Osteocyte (in vitro differentiated cells): Measurements from ENCODE around the gene DRD4. TPM values are rescaled to one million over a fixed set of nuclear protein-coding genes. Genes with fewer than 3 reads are reported as not detected.
A peak's percentile ranks its signal among the peaks of the same experiment; 100 is the strongest.

Source experiments
- DNase-seq: peaks from one replicate; pipeline ENCODE4 v3.0.0; 2021; ENCODE audit warnings: mixed read lengths; ENCODE audit not compliant: unreplicated experiment; ENCODE audit errors: extremely low spot score
- H3K27ac Mint-ChIP-seq: one replicate; pipeline ENCODE4 v1.8.0; 2021; ENCODE audit warnings: mild to moderate bottlenecking, mixed read lengths; ENCODE audit not compliant: unreplicated experiment
- H3K27me3 Mint-ChIP-seq: one replicate; pipeline ENCODE4 v1.8.0; 2021; ENCODE audit warnings: mixed read lengths; ENCODE audit not compliant: unreplicated experiment
- H3K36me3 Mint-ChIP-seq: one replicate; pipeline ENCODE4 v1.8.0; 2021; ENCODE audit warnings: mixed read lengths; ENCODE audit not compliant: unreplicated experiment
- H3K4me1 Mint-ChIP-seq: one replicate; pipeline ENCODE4 v1.8.0; 2021; ENCODE audit warnings: mixed read lengths; ENCODE audit not compliant: unreplicated experiment
- H3K4me3 Mint-ChIP-seq: one replicate; pipeline ENCODE4 v1.8.0; 2021; ENCODE audit warnings: mild to moderate bottlenecking, moderate library complexity, mixed read lengths; ENCODE audit not compliant: unreplicated experiment
- H3K9me3 Mint-ChIP-seq: one replicate; pipeline ENCODE4 v1.8.0; 2021; ENCODE audit warnings: mixed read lengths; ENCODE audit not compliant: unreplicated experiment
- total RNA-seq: library from RNA; stranded (reverse); gene quantifications from 2 replicates; pipeline ENCODE4 v1.2.1, GENCODE V29; 2021
- TF ChIP-seq, protein P1 (sequence below): fragments of 200-600 bp; sonication (generic); IDR thresholded peaks from 2 replicates; pipeline ENCODE4 v1.5.0; 2021; ENCODE audit warnings: antibody characterized with exemption, mild to moderate bottlenecking, moderate library complexity

Gene DRD4
- total RNA-seq, 1 donor from 2014 or later, result 1.7 TPM

DNA sequence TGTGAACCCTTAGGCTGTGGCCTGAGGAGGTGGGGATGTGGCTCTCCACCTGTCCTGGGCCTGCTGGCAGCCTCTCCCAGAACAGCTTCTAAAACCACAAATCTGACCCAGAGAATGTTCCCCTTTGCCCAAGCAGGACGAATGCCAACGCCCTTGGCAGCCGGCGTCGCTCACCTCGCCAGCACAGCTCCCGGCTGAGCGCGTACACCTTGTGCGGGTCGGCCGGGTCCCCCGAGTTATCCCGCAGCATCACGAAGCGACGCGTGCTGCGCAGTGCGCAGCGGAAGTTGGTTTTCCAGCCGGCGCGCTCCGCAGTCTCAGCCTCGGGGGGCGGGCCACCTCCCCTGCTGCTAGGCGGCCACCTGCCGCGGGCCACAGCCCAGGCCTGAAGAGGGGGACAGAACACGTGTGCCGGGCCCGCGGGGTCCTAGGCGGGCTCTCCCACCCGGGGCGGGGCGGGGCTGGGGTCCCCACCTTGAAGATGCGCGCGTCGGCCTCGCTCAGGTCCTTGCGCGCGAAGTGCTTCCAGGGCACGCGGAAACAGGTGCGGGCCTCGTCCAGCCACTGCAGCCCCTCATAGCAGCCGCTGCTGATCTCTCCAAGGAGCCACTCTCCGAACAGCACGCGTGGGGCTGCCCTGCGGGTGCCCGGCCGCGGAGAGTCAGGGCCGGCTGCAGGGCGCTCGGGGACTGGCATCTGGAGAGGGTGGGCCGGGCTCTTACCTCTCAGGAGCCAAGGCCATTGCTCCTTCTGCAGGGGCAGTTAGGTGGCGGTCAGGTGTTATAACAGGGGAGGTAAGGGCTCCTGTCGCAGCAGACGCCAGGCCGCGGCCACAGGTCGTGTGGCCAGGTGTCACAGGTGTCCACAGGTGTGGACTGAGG lies 22.2 kb upstream of the DRD4 start:
- H3K9me3 Mint-ChIP-seq, result no peaks in the 10 kb centered on the region
- TF ChIP-seq, protein P1, sequence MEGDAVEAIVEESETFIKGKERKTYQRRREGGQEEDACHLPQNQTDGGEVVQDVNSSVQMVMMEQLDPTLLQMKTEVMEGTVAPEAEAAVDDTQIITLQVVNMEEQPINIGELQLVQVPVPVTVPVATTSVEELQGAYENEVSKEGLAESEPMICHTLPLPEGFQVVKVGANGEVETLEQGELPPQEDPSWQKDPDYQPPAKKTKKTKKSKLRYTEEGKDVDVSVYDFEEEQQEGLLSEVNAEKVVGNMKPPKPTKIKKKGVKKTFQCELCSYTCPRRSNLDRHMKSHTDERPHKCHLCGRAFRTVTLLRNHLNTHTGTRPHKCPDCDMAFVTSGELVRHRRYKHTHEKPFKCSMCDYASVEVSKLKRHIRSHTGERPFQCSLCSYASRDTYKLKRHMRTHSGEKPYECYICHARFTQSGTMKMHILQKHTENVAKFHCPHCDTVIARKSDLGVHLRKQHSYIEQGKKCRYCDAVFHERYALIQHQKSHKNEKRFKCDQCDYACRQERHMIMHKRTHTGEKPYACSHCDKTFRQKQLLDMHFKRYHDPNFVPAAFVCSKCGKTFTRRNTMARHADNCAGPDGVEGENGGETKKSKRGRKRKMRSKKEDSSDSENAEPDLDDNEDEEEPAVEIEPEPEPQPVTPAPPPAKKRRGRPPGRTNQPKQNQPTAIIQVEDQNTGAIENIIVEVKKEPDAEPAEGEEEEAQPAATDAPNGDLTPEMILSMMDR, result no peak
- peak overlapping the region; percentile 84 for H3K4me3 Mint-ChIP-seq
- peaks cover 10% of the 10 kb centered on the region for H3K36me3 Mint-ChIP-seq
- DNase-seq, result no peak
- peaks cover 10% of the 10 kb centered on the region for H3K4me1 Mint-ChIP-seq
- H3K27me3 Mint-ChIP-seq, result no peaks in the 10 kb centered on the region
- H3K27ac Mint-ChIP-seq, result peak overlapping the region; percentile 89

DNA sequence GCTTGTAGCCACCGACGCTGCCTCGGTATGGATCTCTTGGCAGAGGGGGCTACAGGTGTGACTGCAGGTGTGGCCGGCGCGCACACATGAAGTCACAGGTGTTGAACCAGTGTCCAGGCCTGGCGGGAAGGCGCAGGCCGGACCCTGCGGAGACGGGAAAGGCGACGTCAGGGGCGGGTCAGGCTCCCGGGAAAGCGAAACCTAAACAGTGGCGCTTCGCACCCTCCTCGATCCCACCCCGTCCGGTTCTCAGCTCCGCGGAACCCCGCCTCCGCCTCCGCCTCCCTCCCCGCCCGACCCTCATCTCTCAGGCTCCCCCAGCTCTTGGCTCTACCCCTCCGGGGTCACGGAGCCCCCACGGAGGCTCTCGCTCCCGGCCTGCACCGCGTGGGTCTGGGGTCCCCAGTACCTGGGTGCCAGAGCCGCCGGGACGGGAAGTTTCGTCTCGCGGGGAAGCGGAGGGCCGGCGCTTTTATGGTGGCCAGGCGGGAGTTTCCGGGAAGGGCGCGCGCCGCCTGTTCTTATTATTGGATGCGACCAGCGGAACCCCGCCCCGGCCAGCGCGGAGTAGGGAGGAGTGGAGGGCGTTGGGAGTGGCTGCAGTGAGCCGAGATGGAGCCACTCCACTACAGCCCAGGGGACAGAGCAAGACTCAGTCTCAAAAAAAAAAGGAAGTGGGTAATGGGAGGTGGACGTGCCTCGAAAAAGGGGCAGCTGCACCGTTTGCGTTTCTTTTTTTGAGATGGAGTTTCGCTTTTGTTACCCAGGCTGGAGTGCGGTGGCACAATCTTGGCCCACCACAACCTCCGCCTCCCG lies 21.4 kb upstream of the DRD4 start, which contains the start of gene IRF7:
Gene IRF7 (minus strand): TSS at position 447 of the 816 bp plus-strand sequence. CDS start 586 bp downstream, outside the sequence.
- peaks cover 10% of the 10 kb centered on the region for H3K4me1 Mint-ChIP-seq
- H3K4me3 Mint-ChIP-seq, result peak within 1 kb of the TSS; percentile 84
- H3K9me3 Mint-ChIP-seq, result no peaks in the 10 kb centered on the region
- DNase-seq, result peak; percentile 97
- TF ChIP-seq, protein P1, result no peak
- H3K36me3 Mint-ChIP-seq, result peaks cover 8% of the 10 kb centered on the region
- peak within 1 kb of the TSS; percentile 89 for H3K27ac Mint-ChIP-seq
- H3K27me3 Mint-ChIP-seq, result no peaks in the 10 kb centered on the region

DNA sequence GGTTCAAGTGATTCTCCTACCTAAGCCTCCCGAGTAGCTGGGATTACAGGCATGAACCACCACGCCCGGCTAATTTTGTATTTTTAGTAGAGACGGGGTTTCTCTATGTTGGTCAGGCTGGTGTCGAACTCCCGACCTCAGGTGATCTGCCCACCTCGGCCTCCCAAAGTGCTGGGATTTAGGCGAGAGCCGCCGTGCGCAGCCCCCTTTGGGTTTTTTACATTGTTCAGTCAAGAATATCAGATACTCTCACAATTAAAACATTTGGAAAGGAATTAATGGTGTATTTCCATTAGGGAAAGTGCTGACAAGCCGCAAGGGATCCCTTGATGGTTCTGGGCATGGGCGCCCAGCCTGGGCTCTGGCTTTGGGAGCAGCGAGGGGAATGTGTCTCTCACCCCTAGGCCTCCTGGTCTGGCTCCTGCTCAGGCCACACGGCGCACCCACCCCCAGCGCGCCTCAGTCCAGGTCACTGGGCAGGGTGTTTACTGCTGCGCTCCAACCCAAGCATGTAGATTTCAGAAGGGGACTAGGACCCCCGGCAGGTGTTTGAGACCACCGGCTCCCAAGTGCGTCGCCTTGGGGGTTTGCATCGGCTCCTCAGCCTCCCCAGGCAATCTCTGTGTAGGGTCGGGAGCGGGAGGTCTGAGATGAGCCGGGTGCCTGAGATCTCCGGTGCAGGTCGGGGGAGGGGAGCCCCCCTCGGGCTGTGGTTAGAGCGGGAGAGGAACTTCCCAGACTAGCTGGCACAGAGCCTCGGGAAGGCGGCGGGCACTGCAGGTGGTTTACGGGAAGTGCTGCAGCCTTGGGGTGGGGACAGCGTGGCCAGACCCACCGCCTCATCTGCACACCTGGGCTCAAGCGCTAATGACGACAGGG lies 20.5 kb upstream of the DRD4 start:
- no peaks in the 10 kb centered on the region for H3K9me3 Mint-ChIP-seq
- DNase-seq, result no peak
- TF ChIP-seq, protein P1, result no peak
- H3K4me3 Mint-ChIP-seq, result peak overlapping the region; percentile 84
- peak overlapping the region; percentile 89 for H3K27ac Mint-ChIP-seq
- H3K27me3 Mint-ChIP-seq, result no peaks in the 10 kb centered on the region
- H3K4me1 Mint-ChIP-seq, result peaks cover 10% of the 10 kb centered on the region
- H3K36me3 Mint-ChIP-seq, result peaks cover 6% of the 10 kb centered on the region

DNA sequence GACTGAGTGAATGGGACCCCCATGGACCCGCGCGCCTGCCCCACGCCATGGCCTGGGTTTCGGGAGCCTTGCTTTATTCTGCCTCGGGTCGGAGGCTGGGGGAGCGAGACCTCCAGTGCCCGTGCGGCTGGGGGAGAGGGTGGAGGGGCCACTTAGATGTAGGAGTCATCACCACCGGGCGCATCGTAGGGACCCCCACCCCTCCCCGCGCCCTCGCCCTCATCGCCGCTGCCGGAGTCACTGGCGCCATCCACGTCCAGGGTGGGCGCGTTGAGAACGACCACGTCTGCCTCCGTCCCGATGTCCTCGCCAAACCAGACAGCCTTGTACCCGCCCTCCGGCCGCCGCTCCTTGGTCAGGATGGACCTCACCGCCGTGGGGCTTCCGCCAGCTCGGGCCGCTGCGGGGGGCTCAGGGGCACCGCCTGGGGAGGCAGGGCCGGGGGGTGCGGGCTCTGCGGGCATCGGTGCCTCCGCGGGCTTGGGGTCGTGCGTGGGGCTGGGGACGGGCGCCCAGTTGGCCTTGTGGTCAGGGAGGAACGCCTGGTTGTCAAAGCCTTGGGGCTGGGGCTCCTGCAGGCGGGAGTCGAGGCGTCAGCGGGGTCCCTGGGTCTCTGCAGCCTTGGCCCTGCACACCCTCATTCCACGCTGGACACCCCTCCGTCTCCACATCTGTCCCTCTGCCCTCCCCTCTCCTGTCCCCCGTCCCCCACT lies 19.7 kb upstream of the DRD4 start:
- Mint-ChIP-seq H3K4me3 (no peak overlapping the region), H3K27me3 (no peaks in the 10 kb centered on the region), H3K9me3 (no peaks in the 10 kb centered on the region), H3K4me1 (peaks cover 9% of the 10 kb centered on the region), H3K36me3 (peaks cover 2% of the 10 kb centered on the region), H3K27ac (no peak overlapping the region)
- DNase-seq, result no peak
- TF ChIP-seq, protein P1, result no peak
